GM18870 (cell line): Measurements from ENCODE around the gene NAPSA.

Experiments used
- ATAC-seq: cut with Tn5 transposase; IDR thresholded peaks from one replicate; pipeline ENCODE4 v1.9.1; 2021; ENCODE audit warnings: moderate library complexity; ENCODE audit not compliant: unreplicated experiment

The NAPSA gene

GRCh38 chr19:50384685-50385535, 19.5 kb upstream of the NAPSA start:
- ATAC-seq, result no peak

DNA sequence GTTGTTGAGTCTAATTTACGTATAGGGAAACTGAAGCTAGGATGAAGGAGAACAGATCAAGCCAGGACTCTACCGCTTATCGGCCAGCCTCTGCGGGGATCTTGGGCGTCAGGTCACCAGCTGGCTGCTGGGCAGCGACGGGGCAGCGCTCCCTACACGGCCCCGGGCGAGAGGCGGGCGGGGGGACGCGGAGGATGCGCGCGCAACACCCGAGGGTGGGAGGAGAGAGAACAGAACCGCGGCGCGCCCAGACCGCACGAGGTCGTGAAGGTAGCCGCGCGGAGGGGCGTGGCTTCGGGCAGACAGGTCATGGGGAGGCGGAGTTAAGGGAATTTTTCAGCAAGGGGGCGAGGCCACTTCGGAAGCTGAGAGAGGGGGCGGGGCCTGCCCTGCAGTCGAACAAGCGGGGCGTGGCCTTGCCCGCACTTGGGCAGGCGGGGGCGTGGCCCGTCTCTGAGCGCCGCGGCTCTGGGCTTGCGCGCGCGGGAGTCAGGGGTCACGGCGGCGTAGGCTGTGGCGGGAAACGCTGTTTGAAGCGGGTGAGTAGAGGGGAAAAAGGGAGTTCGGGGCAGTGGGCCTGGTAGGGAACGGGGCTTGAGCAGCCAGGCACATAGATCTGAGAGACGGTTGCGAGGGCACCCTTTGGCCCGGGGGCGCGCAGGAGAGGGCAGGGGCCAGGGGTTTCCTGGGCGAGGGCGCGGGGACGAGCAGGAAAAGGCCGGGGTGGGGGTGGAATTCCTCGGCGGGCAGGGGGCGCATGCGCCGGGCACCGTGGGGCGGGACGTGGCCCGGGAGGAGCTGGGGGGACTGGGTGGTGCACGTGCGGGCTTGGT, 18.6 kb upstream of the NAPSA start, which contains the start of gene POLD1:
Gene POLD1, plus strand, starts transcription at position 496 of the 833 bp plus-strand sequence. CDS start 14,505 bp downstream, outside the sequence.
- peak; percentile 85 for ATAC-seq

DNA sequence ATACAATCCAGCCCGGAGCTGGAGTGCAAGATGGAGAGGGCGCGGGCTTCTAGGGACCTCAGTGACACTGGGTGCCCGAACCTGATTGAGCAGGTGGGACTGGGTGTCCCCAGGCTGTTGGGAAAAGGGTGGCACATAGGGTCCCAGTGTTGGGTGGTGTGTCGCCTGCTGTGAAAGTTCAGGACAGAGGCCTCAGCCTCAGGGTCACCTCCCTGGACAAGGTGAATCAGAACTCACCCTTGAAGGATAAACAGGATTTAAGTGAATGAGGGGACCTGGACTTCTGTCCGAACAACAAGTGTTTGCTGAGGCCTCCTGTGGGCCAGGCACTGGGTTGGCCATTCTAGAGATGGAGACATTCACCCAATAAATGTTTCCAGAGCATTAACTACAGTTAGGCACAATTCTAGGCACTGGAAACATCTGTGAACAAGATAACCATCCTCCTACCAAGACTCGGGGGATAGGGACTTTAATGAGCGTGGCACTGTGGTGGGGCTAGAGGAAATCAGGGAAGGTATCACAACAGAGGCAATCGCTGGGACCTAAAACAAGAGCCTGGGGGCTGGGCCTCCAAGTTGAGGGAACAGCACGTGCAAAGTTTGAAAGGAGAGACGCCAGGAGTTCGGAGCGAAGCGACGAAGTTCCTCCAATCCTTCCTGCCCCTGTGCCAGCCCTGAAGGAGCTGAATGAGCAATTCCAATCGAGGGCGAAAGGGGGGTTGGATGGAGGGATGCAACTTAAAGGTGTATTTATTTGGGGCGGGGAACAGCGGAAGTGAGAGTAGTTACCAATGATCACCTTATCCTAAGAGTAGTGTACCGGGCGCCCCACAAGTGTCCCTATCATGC, 17.8 kb upstream of the NAPSA start:
- ATAC-seq, result no peak

DNA sequence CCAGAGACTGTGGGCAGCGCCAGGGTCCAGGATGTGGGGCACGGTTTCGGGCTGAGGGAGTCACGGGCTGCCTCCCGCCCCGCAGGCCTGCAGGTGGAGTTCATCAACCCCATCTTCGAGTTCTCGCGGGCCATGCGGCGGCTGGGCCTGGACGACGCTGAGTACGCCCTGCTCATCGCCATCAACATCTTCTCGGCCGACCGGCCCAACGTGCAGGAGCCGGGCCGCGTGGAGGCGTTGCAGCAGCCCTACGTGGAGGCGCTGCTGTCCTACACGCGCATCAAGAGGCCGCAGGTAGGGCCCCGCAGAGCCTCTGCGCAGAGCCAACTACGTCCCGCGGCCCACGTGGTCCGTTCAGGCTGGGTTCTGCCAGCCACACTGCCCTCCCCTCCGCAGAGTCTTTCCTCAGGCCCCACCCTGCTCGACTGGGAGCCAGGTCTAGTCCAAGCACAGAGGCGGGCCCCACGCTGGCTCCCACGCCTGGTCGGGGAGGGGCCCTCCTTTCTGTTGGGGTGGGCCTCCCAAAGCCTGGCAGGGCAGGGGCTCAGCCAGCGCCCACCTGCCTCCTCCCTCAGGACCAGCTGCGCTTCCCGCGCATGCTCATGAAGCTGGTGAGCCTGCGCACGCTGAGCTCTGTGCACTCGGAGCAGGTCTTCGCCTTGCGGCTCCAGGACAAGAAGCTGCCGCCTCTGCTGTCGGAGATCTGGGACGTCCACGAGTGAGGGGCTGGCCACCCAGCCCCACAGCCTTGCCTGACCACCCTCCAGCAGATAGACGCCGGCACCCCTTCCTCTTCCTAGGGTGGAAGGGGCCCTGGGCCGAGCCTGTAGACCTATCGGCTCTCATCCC, 16.7 kb upstream of the NAPSA start:
- ATAC-seq, result no peak

DNA sequence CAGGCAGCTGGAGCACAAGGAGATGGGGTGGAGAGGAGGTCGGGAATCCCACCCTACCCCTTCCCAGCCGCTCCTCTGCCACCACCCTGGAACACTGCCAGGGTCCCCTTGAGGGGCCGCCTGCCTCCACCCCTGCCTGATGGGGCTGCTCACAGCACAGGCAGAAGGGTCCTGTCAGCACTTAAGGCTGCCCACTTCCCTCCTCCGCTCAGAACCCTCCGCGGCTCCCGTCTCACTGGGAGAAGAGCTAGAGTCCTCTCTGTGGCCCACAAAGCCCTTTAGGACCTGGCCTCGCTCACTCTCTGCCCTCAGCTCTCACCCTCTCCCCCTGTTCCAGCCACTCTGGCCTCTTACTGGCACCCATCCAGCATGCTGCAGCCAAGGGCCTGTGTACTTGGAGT, 15.3 kb upstream of the NAPSA start:
- no peak for ATAC-seq

GRCh38 chr19:50380137-50380536, 14.7 kb upstream of the NAPSA start:
- ATAC-seq, result no peak

- no peak for ATAC-seq
These were observed 14.2 kb upstream of the NAPSA start for GRCh38 chr19:50379602-50380001.

DNA sequence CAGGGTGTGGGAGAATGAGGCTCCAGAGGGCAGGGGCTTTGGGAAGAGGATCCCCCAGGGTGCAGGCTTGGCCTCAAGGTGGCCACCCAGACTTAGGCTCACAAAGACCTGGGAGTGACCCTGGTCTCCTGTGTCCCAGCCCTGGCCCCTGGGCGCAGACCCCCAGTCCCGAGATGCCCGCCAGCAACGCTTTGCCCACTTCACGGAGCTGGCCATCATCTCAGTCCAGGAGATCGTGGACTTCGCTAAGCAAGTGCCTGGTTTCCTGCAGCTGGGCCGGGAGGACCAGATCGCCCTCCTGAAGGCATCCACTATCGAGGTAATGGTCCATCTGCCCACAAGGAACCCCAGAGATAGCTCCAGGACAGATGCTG, 13.4 kb upstream of the NAPSA start:
- no peak for ATAC-seq

DNA sequence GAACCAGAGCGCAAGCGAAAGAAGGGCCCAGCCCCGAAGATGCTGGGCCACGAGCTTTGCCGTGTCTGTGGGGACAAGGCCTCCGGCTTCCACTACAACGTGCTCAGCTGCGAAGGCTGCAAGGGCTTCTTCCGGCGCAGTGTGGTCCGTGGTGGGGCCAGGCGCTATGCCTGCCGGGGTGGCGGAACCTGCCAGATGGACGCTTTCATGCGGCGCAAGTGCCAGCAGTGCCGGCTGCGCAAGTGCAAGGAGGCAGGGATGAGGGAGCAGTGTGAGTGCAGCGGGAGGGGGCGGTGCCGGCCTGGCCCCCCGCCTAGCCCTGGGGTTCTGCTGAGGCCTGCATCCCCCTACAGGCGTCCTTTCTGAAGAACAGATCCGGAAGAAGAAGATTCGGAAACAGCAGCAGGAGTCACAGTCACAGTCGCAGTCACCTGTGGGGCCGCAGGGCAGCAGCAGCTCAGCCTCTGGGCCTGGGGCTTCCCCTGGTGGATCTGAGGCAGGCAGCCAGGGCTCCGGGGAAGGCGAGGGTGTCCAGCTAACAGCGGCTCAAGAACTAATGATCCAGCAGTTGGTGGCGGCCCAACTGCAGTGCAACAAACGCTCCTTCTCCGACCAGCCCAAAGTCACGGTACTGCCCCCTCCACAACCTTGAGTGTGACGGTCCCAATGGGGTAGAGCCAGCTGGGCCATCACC, 12.9 kb upstream of the NAPSA start:
- no peak for ATAC-seq

GRCh38 chr19:50377517-50377916, 12.1 kb upstream of the NAPSA start:
- ATAC-seq, result no peak

DNA sequence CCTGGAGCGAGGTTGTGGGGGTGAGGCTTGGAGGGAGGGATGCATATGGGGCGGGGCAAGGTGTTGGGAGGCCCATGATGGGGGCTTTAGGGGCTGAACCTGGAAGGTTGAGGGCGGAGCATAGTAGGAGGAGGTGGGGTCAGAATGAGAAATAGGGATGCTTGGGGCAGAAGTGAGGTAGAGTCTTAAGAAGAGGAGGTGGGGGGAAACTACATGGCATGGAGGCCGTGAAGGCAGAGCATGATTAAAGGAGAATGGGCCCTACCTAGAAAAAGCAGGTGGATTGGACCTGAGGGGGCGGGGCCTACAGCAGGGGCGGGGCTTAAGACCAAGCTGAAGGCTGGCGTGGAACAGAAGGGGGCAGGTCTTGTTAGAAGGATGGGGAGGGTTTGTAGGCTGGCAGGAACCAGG, 11.6 kb upstream of the NAPSA start:
- no peak for ATAC-seq

- ATAC-seq, result peak; percentile 79
These were observed 11.0 kb upstream of the NAPSA start, which contains the start of gene NR1H2 for GRCh38 chr19:50376166-50377050. NR1H2 (plus strand) TSS chr19:50376457; CDS start chr19:50377606, 1,149 bp downstream.

GRCh38 chr19:50371914-50372475, 6.6 kb upstream of the NAPSA start:
- ATAC-seq, result no peak

- no peak for ATAC-seq
These were observed 3.5 kb upstream of the NAPSA start for GRCh38 chr19:50368649-50369570.

DNA sequence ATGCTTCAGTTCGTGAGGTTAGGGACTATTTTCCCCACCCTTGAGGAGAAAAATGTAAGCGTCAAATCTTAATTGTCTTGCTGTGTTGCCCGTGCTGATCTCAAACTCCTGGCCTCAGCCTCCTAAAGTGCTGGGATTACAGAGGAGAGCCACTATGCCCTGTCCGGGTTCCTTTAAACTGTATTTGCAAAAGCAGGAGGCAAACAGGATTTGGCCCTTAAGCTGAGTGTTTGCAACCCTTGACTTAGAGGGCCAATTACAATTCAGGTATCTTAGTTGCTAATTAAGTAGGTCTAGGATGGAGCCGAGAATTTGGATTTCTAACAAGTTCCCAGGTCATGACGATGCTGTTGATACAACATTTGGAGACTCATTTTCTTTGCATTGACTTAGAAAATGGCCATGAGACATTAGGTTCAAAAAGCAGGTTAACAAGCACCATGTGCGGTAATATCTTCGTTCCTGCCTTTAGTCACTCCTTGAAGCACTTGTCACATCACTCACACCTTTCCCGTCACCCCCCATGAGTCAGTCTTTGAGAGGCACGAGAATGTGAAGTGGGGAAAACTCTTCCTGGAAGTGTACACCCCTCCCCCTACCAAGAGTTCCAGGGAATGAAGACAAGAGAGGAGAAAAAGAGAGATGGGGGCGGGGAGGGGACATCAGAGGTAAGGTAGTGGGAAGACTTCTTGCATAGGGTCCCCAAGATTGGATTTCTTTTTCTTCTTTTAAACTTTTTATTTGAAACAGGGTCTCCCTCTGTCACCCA, 2.6 kb downstream of the NAPSA start:
- ATAC-seq, result no peak

- ATAC-seq, result no peak
These were observed 3.4 kb downstream of the NAPSA start for GRCh38 chr19:50362030-50362412.
